ENCODE data around the gene BSN. TPM values are rescaled to one million over a fixed set of nuclear protein-coding genes. Genes with fewer than 3 reads are reported as not detected.

The BSN gene
- total and polyA plus RNA-seq, 2 experiments from 2014 or later, result under 0.01 to 0.03 TPM

GRCh38 chr3:49712631-49713317 lies 158.5 kb downstream of the BSN start:
- H3K9me3 ChIP-seq (ENCODE audit: low read depth), result no peaks in the 10 kb centered on the region
- H3K4me2 ChIP-seq (ENCODE audit: unreplicated experiment), result no peak overlapping the region
- H3K9me2 ChIP-seq (ENCODE audit: insufficient read depth), result no peaks in the 10 kb centered on the region
- H3K79me2 ChIP-seq (ENCODE audit: insufficient read depth), result no peaks in the 10 kb centered on the region
- no peaks in the 10 kb centered on the region for H3K4me1 ChIP-seq (ENCODE audit: insufficient read depth)
- H4K20me1 ChIP-seq (ENCODE audit: insufficient read depth), result no peaks in the 10 kb centered on the region
- H3K36me3 ChIP-seq (ENCODE audit: low read depth), result no peaks in the 10 kb centered on the region
- DNase-seq, result no peak
- TF ChIP-seq EZH2 (IDR thresholded peaks at IDR 0.05; ENCODE audit: insufficient read depth, poor library complexity, severe bottlenecking) (no peak), EZH2phosphoT487 (IDR thresholded peaks at IDR 0.05; ENCODE audit: insufficient read depth, low read depth) (no peak)
- no peaks in the 10 kb centered on the region for H3K27me3 ChIP-seq (replicated peaks; ENCODE audit: insufficient read depth)
- no peak overlapping the region for H3K4me3 ChIP-seq
- in situ Hi-C loops (cut with MboI), result no loop called here
- H2AFZ ChIP-seq, result no peak overlapping the region
- no peaks in the 10 kb centered on the region for H3F3A ChIP-seq (ENCODE audit: insufficient read depth)
- H3K9ac ChIP-seq, result no peak overlapping the region
- H3K27ac ChIP-seq, result no peak overlapping the region
- 65 to 70% methylated on average over 6 to 7 of the region's 7 CpGs for WGBS, 2 experiments (ENCODE audit: low coverage in 1 of 2, low lambda C conversion rate in 2 of 2, missing lambda C conversion rate in 2 of 2)

- H2AFZ ChIP-seq, result no peak overlapping the region
- no peaks in the 10 kb centered on the region for H3K9me3 ChIP-seq (ENCODE audit: low read depth)
- no peaks in the 10 kb centered on the region for H3K79me2 ChIP-seq (ENCODE audit: insufficient read depth)
- H3K36me3 ChIP-seq (ENCODE audit: low read depth), result no peaks in the 10 kb centered on the region
- no peaks in the 10 kb centered on the region for H3K9me2 ChIP-seq (ENCODE audit: insufficient read depth)
- H3K4me3 ChIP-seq, result no peak overlapping the region
- no peaks in the 10 kb centered on the region for H3K27me3 ChIP-seq (replicated peaks; ENCODE audit: insufficient read depth)
- H3K4me2 ChIP-seq (ENCODE audit: unreplicated experiment), result no peak overlapping the region
- no peaks in the 10 kb centered on the region for H4K20me1 ChIP-seq (ENCODE audit: insufficient read depth)
- no peak for DNase-seq
- H3K27ac ChIP-seq, result no peak overlapping the region
- TF ChIP-seq EZH2phosphoT487 (IDR thresholded peaks at IDR 0.05; ENCODE audit: insufficient read depth, low read depth) (no peak), EZH2 (IDR thresholded peaks at IDR 0.05; ENCODE audit: insufficient read depth, poor library complexity, severe bottlenecking) (no peak)
- in situ Hi-C loops (cut with MboI), result no loop called here
- H3K4me1 ChIP-seq (ENCODE audit: insufficient read depth), result no peaks in the 10 kb centered on the region
- H3F3A ChIP-seq (ENCODE audit: insufficient read depth), result no peaks in the 10 kb centered on the region
- no peak overlapping the region for H3K9ac ChIP-seq
- 89 to 91% methylated on average over 25 of the region's 25 CpGs for WGBS, 2 experiments (ENCODE audit: low coverage in 1 of 2, low lambda C conversion rate in 2 of 2, missing lambda C conversion rate in 2 of 2)
Measured at GRCh38 chr3:49713336-49714105, 159.2 kb downstream of the BSN start.

GRCh38 chr3:49714728-49715550 lies 160.7 kb downstream of the BSN start:
- WGBS, 2 experiments (ENCODE audit: low coverage in 1 of 2, low lambda C conversion rate in 2 of 2, missing lambda C conversion rate in 2 of 2), result 89 to 92% methylated on average over 13 of the region's 13 CpGs
- TF ChIP-seq EZH2phosphoT487 (IDR thresholded peaks at IDR 0.05; ENCODE audit: insufficient read depth, low read depth), result no peak
- no peak for TF ChIP-seq EZH2 (IDR thresholded peaks at IDR 0.05; ENCODE audit: insufficient read depth, poor library complexity, severe bottlenecking)

GRCh38 chr3:49715611-49716121 lies 161.4 kb downstream of the BSN start:
- H4K20me1 ChIP-seq (ENCODE audit: insufficient read depth), result no peaks in the 10 kb centered on the region
- 0 out of 2 replicates have a peak, but pooled peaks cover 9% of the 10 kb centered on the region for H3F3A ChIP-seq (ENCODE audit: insufficient read depth)
- H3K9ac ChIP-seq, result no peak overlapping the region
- WGBS, 2 experiments (ENCODE audit: low coverage in 1 of 2, low lambda C conversion rate in 2 of 2, missing lambda C conversion rate in 2 of 2), result 87 to 94% methylated on average over 13 of the region's 13 CpGs
- no peak for DNase-seq
- in situ Hi-C loops (cut with MboI), result no loop called here
- H3K79me2 ChIP-seq (ENCODE audit: insufficient read depth), result no peaks in the 10 kb centered on the region
- no peak overlapping the region for H2AFZ ChIP-seq
- H3K9me3 ChIP-seq (ENCODE audit: low read depth), result no peaks in the 10 kb centered on the region
- H3K9me2 ChIP-seq (ENCODE audit: insufficient read depth), result no peaks in the 10 kb centered on the region
- no peak overlapping the region for H3K4me3 ChIP-seq
- no peak overlapping the region for H3K27ac ChIP-seq
- H3K4me2 ChIP-seq (ENCODE audit: unreplicated experiment), result no peak overlapping the region
- no peaks in the 10 kb centered on the region for H3K4me1 ChIP-seq (ENCODE audit: insufficient read depth)
- no peaks in the 10 kb centered on the region for H3K27me3 ChIP-seq (replicated peaks; ENCODE audit: insufficient read depth)
- TF ChIP-seq EZH2 (IDR thresholded peaks at IDR 0.05; ENCODE audit: insufficient read depth, poor library complexity, severe bottlenecking) (no peak), EZH2phosphoT487 (IDR thresholded peaks at IDR 0.05; ENCODE audit: insufficient read depth, low read depth) (no peak)
- H3K36me3 ChIP-seq (ENCODE audit: low read depth), result no peaks in the 10 kb centered on the region

More at GRCh38 chr3:49714728-49715550, 160.7 kb downstream of the BSN start:
- H3K9ac ChIP-seq, result no peak overlapping the region
- H3K36me3 ChIP-seq (ENCODE audit: low read depth), result no peaks in the 10 kb centered on the region
- no peak overlapping the region for H3K4me3 ChIP-seq
- no peaks in the 10 kb centered on the region for H3K4me1 ChIP-seq (ENCODE audit: insufficient read depth)
- no peaks in the 10 kb centered on the region for H3K79me2 ChIP-seq (ENCODE audit: insufficient read depth)
- no peak overlapping the region for H2AFZ ChIP-seq
- in situ Hi-C loops (cut with MboI), result no loop called here
- 0 out of 2 replicates have a peak, but pooled peaks cover 2% of the 10 kb centered on the region for H3F3A ChIP-seq (ENCODE audit: insufficient read depth)
- H3K27ac ChIP-seq, result no peak overlapping the region
- no peak for DNase-seq
- H3K4me2 ChIP-seq (ENCODE audit: unreplicated experiment), result no peak overlapping the region
- no peaks in the 10 kb centered on the region for H3K9me2 ChIP-seq (ENCODE audit: insufficient read depth)
- no peaks in the 10 kb centered on the region for H3K27me3 ChIP-seq (replicated peaks; ENCODE audit: insufficient read depth)
- no peaks in the 10 kb centered on the region for H4K20me1 ChIP-seq (ENCODE audit: insufficient read depth)
- H3K9me3 ChIP-seq (ENCODE audit: low read depth), result no peaks in the 10 kb centered on the region
